GM12874 (cell line): ENCODE data around the gene DDB1.

Experiments used
- CTCF ChIP-seq: IDR thresholded peaks from 2 replicates; pipeline ENCODE4 v1.5.1; 2011; ENCODE audit warnings: low read depth, mild to moderate bottlenecking, control low read depth, low read length, moderate library complexity; ENCODE audit not compliant: insufficient read depth

DDB1 gene

DNA sequence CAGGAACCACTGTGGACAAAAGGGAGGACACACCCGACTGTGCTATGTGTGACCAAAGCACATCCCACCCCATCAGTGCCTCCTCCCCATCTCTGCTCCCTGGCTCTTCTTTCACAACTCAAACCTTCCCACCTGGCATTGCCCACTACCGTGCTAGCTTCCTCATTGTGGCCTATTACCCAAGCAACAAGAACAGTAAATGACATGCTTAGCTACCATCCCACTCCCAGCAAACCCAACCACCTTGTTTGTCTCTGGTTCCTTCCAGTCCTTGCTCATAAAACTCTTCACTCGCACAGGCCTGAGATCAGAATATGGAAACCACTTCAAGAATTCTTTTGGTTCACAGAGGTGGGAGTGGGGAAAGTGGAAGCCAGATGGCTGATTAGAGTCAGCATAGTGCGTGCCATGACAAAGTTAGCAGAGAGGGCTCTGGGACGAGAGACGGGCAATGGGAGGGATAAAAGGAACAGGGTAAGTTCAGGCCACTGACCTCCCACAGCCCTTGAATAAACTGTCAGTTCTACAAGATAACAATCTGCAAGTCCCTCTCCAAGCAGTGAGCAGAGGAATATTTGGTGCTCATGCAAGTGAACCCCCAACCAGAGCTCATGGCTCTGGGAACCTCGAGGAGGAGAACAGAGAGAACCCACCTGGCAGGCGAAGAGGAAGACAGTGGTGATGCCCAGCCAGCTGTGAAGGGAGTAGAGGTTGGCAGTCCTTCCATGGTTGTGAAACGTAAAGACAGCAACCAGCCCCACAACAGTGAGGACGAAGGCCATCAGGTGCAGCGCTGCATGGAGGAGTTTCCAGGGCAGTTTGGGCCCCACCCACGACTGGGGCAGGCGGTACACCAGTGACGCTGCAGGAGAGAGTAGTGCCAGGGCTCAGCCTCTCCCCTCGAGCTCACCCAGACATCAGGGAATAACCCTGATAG is 20.5 kb upstream of the DDB1 start:
- no peak for TF ChIP-seq CTCF

DNA sequence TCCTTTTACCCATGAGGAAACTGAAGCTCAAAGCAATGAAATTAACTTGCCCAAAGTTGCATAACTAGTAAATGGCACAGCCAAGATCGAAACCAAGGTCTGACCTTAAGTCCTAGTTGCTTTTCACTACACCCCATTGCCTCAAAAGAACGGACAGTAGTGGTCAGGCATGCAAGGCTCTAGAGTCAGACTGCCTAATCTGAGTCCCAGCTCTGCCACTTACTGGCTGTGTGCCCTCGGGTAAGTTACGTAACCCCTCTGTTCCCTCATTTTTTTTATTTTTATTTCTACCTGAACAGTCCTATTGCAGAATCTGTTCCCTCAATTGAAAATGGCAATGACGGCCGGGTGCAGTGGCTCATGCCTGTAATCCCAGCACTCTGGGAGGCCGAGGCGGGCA is 19.1 kb upstream of the DDB1 start:
- no peak for TF ChIP-seq CTCF

GRCh38 chr11:61350803-61351202 is 17.9 kb upstream of the DDB1 start:
- TF ChIP-seq CTCF: no peak

- TF ChIP-seq CTCF: no peak
These were observed 17.4 kb upstream of the DDB1 start for GRCh38 chr11:61350336-61350735.

DNA sequence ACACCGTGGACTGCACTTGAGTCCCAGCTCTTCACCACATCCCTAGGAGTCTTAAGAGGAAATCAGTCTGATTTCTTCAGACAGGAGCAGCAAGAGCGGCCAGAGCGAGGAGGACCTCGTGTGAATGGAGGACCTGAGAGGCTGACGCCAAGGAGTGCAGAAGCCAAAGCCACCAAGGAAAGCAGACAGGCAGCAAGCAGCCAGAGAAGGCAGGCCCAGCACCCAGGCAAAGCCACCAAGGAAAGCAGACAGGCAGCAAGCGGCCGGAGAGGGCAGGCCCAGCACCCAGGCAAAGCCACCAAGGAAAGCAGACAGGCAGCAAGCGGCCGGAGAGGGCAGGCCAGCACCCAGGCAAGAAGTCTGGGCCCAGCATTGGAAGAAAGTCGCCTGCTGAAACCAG is 17.0 kb upstream of the DDB1 start:
- TF ChIP-seq CTCF: no peak

GRCh38 chr11:61349189-61349751 is 16.4 kb upstream of the DDB1 start:
- no peak for TF ChIP-seq CTCF

- no peak for TF ChIP-seq CTCF
These were observed 15.1 kb upstream of the DDB1 start for GRCh38 chr11:61347916-61348461.
